GM12865 (cell line): Measurements from ENCODE around the gene TMEM42.
"Not testable (repeated sequence)": the region's sequence is repeated elsewhere in the genome, so short reads cannot be mapped to it uniquely, and the experiment has no call there.

Source experiments
- DNase-seq: peaks from one replicate; pipeline ENCODE4 v3.0.0; 2010; ENCODE audit warnings: low read depth
- H3K4me3 ChIP-seq: 2 replicates; pipeline ENCODE4 v1.5.1; 2011; ENCODE audit warnings: mild to moderate bottlenecking, low read depth, low read length, control low read depth
- CTCF ChIP-seq: IDR thresholded peaks from 2 replicates; pipeline ENCODE4 v1.5.1; 2011; ENCODE audit warnings: low read length, control low read depth, low read depth, inconsistent platforms; ENCODE audit not compliant: insufficient read depth; ENCODE audit errors: missing control alignments

Gene TMEM42

GRCh38 chr3:44832965-44833364, 28.7 kb upstream of the TMEM42 start:
- no peak for TF ChIP-seq CTCF
- no peak for DNase-seq
- H3K4me3 ChIP-seq = no peak overlapping the region

- no peak overlapping the region for H3K4me3 ChIP-seq
- TF ChIP-seq CTCF = no peak
Observed at GRCh38 chr3:44833394-44833793, 28.3 kb upstream of the TMEM42 start.

GRCh38 chr3:44835684-44836083, 26.0 kb upstream of the TMEM42 start:
- DNase-seq = no peak
- no peak for TF ChIP-seq CTCF
- no peak overlapping the region for H3K4me3 ChIP-seq

More at GRCh38 chr3:44833394-44833793, 28.3 kb upstream of the TMEM42 start:
- DNase-seq = no peak

GRCh38 chr3:44842376-44842775, 19.3 kb upstream of the TMEM42 start:
- DNase-seq = no peak
- H3K4me3 ChIP-seq = no peak overlapping the region
- no peak for TF ChIP-seq CTCF

GRCh38 chr3:44845528-44846520, 15.9 kb upstream of the TMEM42 start:
- no peak for DNase-seq
- no peak overlapping the region for H3K4me3 ChIP-seq
- TF ChIP-seq CTCF = no peak

GRCh38 chr3:44848634-44849033, 13.1 kb upstream of the TMEM42 start:
- TF ChIP-seq CTCF = no peak
- no peak for DNase-seq
- H3K4me3 ChIP-seq = no peak overlapping the region

- DNase-seq = not testable (repeated sequence)
Observed at GRCh38 chr3:44856663-44857062, 5.0 kb upstream of the TMEM42 start.

More at GRCh38 chr3:44856663-44857062, 5.0 kb upstream of the TMEM42 start:
- not testable (repeated sequence) for H3K4me3 ChIP-seq
